ENCODE results near the gene SRCAP.

DNA sequence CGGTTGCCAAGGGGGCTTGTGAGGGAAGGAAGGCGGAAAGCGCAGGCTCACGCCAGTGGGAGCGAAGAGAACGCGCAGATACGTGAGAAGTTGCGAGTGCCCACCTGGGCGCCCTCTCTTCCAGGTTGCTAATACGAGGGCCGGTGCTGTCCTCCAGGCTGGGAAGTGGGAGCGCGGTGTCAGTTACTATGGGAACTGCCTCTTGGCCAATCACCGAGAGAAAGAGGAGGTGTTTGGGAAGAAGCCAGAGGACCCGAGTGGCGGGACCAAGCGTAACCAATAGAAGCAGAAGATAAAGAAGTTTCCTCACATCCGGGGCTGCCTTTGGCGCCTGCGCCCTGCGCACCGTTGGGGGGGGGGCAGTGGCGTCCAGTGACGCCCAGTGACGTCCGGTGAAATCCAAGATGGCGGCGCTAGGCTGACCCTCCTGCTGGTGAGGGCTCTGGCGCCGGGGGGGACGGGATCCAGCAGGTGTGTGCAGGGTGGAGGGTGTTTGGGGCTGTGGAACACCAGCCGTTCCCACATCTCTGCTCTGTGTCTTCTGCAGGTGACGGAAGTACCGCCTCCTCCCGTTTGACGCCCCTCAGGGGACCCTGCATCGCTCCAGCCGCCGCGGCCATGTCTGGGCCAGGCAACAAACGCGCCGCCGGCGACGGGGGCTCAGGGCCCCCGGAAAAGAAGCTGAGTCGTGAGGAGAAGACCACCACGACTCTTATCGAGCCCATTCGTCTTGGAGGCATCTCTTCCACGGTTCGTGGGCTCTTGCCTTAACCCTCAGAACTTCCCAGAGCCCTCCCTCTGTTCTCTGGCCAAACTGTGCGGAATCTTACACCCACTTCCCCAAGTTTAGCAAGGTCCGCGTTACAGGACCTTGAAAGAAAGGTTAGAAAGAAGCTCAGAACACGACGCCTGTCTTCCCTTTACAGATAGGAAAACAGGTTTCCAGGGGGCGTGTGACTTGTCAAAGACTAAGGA lies 63.2 kb downstream of the SRCAP start, which contains the start of the genes CFAP119 and RNF40:
- TF ChIP-seq POLR2AphosphoS5 (IDR thresholded peaks at IDR 0.05; ENCODE audit: low read depth, low read length) (peak; percentile 86), YY1 (IDR thresholded peaks at IDR 0.05; ENCODE audit: low read depth) (peak; percentile 97), JUND (IDR thresholded peaks at IDR 0.05) (no peak), MAX (IDR thresholded peaks at IDR 0.05; ENCODE audit: low read depth) (peak; percentile 29; the same call in 1 of the 2 replicates)
- TF ChIP-seq, protein P1, sequence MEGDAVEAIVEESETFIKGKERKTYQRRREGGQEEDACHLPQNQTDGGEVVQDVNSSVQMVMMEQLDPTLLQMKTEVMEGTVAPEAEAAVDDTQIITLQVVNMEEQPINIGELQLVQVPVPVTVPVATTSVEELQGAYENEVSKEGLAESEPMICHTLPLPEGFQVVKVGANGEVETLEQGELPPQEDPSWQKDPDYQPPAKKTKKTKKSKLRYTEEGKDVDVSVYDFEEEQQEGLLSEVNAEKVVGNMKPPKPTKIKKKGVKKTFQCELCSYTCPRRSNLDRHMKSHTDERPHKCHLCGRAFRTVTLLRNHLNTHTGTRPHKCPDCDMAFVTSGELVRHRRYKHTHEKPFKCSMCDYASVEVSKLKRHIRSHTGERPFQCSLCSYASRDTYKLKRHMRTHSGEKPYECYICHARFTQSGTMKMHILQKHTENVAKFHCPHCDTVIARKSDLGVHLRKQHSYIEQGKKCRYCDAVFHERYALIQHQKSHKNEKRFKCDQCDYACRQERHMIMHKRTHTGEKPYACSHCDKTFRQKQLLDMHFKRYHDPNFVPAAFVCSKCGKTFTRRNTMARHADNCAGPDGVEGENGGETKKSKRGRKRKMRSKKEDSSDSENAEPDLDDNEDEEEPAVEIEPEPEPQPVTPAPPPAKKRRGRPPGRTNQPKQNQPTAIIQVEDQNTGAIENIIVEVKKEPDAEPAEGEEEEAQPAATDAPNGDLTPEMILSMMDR (IDR thresholded peaks at IDR 0.05) = no peak
- TF ChIP-seq, protein P2, sequence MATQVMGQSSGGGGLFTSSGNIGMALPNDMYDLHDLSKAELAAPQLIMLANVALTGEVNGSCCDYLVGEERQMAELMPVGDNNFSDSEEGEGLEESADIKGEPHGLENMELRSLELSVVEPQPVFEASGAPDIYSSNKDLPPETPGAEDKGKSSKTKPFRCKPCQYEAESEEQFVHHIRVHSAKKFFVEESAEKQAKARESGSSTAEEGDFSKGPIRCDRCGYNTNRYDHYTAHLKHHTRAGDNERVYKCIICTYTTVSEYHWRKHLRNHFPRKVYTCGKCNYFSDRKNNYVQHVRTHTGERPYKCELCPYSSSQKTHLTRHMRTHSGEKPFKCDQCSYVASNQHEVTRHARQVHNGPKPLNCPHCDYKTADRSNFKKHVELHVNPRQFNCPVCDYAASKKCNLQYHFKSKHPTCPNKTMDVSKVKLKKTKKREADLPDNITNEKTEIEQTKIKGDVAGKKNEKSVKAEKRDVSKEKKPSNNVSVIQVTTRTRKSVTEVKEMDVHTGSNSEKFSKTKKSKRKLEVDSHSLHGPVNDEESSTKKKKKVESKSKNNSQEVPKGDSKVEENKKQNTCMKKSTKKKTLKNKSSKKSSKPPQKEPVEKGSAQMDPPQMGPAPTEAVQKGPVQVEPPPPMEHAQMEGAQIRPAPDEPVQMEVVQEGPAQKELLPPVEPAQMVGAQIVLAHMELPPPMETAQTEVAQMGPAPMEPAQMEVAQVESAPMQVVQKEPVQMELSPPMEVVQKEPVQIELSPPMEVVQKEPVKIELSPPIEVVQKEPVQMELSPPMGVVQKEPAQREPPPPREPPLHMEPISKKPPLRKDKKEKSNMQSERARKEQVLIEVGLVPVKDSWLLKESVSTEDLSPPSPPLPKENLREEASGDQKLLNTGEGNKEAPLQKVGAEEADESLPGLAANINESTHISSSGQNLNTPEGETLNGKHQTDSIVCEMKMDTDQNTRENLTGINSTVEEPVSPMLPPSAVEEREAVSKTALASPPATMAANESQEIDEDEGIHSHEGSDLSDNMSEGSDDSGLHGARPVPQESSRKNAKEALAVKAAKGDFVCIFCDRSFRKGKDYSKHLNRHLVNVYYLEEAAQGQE (IDR thresholded peaks at IDR 0.05; ENCODE audit: low read depth, low read length) = no peak
